Measurements from ENCODE around the gene MYO7B. TPM values are rescaled to one million over a fixed set of nuclear protein-coding genes. Genes with fewer than 3 reads are reported as not detected.

MYO7B gene
- total RNA-seq, 1 donor from 2014 or later: 1.3 TPM

GRCh38 chr2:127546797-127547196, 11.3 kb downstream of the MYO7B start:
- intact Hi-C loops (cut with DNase I): no loop called here
- Histone ChIP-seq H3K4me3 (no peak overlapping the region), H3K27ac (no peak overlapping the region), H3K27me3 (no peaks in the 10 kb centered on the region), H3K36me3 (no peaks in the 10 kb centered on the region), H3K4me1 (peaks cover 0 to 3% of the 10 kb centered on the region in 2 donors), H3K9me3 (no peaks in the 10 kb centered on the region)
- TF ChIP-seq, protein P1, sequence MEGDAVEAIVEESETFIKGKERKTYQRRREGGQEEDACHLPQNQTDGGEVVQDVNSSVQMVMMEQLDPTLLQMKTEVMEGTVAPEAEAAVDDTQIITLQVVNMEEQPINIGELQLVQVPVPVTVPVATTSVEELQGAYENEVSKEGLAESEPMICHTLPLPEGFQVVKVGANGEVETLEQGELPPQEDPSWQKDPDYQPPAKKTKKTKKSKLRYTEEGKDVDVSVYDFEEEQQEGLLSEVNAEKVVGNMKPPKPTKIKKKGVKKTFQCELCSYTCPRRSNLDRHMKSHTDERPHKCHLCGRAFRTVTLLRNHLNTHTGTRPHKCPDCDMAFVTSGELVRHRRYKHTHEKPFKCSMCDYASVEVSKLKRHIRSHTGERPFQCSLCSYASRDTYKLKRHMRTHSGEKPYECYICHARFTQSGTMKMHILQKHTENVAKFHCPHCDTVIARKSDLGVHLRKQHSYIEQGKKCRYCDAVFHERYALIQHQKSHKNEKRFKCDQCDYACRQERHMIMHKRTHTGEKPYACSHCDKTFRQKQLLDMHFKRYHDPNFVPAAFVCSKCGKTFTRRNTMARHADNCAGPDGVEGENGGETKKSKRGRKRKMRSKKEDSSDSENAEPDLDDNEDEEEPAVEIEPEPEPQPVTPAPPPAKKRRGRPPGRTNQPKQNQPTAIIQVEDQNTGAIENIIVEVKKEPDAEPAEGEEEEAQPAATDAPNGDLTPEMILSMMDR (IDR thresholded peaks at IDR 0.05): no peak
- DNase-seq (ENCODE audit: low spot score in 2 of 2): no peak

- H3K27ac ChIP-seq: no peak overlapping the region
- no peaks in the 10 kb centered on the region for H3K27me3 ChIP-seq
- no peak for DNase-seq (ENCODE audit: low spot score in 2 of 2)
- TF ChIP-seq, protein P1 (IDR thresholded peaks at IDR 0.05): no peak
- no peaks in the 10 kb centered on the region for H3K36me3 ChIP-seq
- intact Hi-C loops (cut with DNase I): no loop called here
- no peaks in the 10 kb centered on the region for H3K9me3 ChIP-seq
- no peaks in the 10 kb centered on the region for H3K4me1 ChIP-seq
- no peak overlapping the region for H3K4me3 ChIP-seq
Observed at GRCh38 chr2:127551221-127551930, 15.9 kb downstream of the MYO7B start.

GRCh38 chr2:127552336-127552735, 16.9 kb downstream of the MYO7B start:
- Histone ChIP-seq H3K36me3 (no peaks in the 10 kb centered on the region), H3K4me3 (no peak overlapping the region), H3K9me3 (no peaks in the 10 kb centered on the region), H3K4me1 (no peaks in the 10 kb centered on the region), H3K27me3 (no peaks in the 10 kb centered on the region), H3K27ac (no peak overlapping the region)
- TF ChIP-seq, protein P1 (IDR thresholded peaks at IDR 0.05): no peak
- no peak for DNase-seq (ENCODE audit: low spot score in 2 of 2)
- intact Hi-C loops (cut with DNase I): no loop called here

DNA sequence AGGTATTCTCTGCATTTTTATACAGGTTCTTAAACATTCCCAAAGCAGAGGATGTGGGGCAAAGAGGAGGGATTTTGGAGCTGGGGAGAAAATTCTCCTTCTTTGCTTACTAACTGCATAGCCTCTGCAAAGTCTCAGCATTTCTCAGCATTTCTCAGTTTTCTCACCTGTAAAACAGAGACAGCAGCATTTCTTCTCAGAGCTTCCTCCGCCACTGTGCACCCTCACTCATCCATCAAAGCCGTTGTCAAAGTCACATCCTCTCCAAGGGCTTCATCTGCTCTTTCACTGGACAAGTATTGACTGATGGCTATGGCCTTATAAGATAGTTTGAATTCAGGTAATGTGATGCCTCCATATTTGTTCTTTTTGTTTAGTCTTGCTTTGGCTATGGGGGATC, 17.4 kb downstream of the MYO7B start:
- Histone ChIP-seq H3K4me3 (no peak overlapping the region), H3K36me3 (no peaks in the 10 kb centered on the region), H3K27me3 (no peaks in the 10 kb centered on the region), H3K4me1 (no peaks in the 10 kb centered on the region), H3K27ac (no peak overlapping the region), H3K9me3 (no peaks in the 10 kb centered on the region)
- TF ChIP-seq, protein P1 (IDR thresholded peaks at IDR 0.05): no peak
- intact Hi-C loops (cut with DNase I): no loop called here
- DNase-seq (ENCODE audit: low spot score in 2 of 2): no peak

- TF ChIP-seq, protein P1 (IDR thresholded peaks at IDR 0.05): no peak
- H3K27ac ChIP-seq: no peak overlapping the region
- no peak overlapping the region for H3K4me3 ChIP-seq
- H3K4me1 ChIP-seq: peaks cover 0 to 15% of the 10 kb centered on the region in 2 donors
- intact Hi-C loops (cut with DNase I): no loop called here
- no peaks in the 10 kb centered on the region for H3K36me3 ChIP-seq
- no peaks in the 10 kb centered on the region for H3K27me3 ChIP-seq
- peak in 1 of 2 donors; percentile 38 for DNase-seq (ENCODE audit: low spot score in 2 of 2)
- no peaks in the 10 kb centered on the region for H3K9me3 ChIP-seq
Observed at GRCh38 chr2:127558911-127559310, 23.4 kb downstream of the MYO7B start.
